Stimulated activated CD8-positive, alpha-beta memory T cell treated with anti-CD3 and anti-CD28 coated beads, Interleukin-4, amount 100 ng/mL, for 1 hour (primary cell): ENCODE data around the gene UQCR10.
A peak's percentile ranks its signal among the peaks of the same experiment; 100 is the strongest.

Source experiments
- DNase-seq, 2 donors: peaks; one replicate each; pipeline ENCODE4 v3.0.0-alpha.2; 2020; ENCODE audit warnings: low read depth in 2 of 2, low spot score in 1 of 2

Gene UQCR10

DNA sequence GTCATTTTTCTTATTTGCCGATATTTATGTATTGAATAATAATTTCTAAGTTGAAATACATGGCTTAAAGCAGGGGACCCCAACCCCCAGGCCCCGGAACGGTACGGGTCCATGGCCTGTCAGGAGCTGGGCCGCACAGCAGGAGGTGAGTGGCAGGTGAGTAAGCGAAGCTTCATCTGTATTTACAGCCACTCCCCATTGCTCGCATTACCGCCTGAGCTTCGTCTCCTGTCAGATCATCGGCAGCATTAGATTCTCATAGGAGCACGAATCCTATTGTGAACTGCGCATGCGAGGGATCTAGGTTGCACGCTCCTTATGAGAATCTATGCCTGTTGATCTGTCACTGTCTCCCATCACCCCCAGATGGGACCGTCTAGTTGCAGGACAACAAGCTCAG, 4.9 kb upstream of the UQCR10 start:
- DNase-seq, result no peak

DNA sequence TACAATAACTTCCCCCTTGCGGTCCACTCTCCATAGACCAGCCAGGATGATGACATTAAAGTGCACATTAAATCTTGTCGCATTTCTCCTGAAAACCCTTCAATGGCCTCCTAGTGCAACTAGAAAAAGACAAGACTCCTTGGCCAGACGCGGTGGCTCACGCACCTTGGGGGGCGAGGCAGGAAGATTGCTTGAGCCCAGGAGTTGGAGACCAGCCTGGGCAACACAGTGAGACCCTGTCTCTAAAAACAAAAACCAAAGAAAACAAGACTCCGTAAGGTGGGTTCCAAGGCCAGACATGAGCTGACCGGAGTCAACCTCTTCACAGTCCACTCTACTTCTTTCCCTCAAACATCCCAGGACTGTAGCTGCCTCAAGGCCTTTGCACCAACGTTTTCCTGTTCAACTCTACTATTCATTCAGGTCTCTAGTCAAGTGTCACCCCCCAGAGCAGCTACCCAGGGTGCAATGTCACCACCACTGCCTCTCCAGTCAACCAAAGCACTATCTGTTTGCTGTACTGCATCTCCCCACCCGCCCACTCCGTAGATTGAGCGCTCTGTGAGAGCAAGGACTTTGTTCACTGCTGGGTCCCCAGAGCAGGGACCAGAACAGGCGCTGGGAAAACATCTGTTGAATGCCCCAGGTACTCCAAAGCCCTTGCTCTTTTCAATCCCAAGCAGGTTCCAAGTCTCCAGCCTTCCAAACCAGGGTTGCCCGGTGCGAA, 1.1 kb upstream of the UQCR10 start:
- no peak for DNase-seq

DNA sequence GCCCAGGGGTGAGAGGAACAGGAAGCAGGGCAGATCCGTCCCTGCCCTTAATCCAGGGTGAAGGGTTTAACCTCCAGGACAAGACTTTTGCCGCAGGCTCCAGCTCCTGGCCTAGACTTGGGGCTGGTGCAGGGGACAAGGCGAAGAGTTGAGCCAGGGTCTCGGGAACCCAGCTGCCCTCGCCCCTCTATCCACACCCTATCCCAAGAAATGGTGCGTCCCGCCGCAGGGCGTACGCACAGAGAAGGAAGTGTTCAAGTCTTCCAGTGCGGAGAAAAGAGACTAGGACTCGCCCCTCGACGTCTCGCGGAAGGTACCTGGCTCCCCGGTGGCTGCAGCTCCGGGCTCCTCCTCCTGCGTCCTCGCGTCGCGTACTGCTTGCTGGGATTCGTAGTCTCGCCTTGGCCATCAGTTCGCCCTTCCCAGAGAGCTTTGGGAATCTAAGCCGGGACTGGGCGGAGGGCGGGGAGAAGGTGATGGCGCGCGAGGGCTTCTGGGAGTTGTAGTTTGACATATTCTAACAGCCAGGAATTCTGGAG, 468 bp upstream of the UQCR10 start, which contains the start of gene ZMAT5:
TSS of gene ZMAT5 (minus strand) at position 376 of the 539 bp plus-strand sequence. CDS start 18,463 bp downstream, outside the sequence.
- DNase-seq, result peak; percentile 66 to 84

DNA sequence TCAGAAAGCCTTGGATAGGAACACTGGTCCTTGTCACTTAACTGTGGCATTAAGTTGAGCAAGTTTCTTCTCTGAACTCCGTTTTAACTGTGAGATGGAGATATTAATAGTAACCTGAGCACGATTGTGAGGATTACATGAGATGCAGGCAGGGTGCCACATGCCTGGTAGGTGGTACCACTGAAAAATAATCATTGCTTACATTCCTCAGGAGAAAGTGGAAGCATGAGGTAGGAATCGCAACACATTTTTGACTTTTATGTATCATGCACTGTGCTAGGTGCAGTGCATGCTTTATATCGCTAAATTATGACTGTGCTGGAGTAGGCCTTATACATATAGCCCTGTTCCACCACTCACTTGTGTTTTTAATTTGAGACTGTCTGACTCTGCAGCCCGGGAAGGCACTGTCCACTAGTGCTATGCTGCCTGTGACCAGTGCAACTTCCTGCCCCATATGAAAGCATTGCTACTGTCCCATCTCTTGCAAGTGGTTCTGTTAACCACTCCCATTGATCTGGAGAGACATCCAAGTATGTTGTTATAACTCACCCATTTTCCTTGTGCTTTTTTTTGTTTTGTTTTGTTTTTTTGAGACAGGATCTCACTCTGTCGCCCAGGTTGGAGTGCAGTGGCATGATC, 1.0 kb downstream of the UQCR10 start:
- no peak for DNase-seq

DNA sequence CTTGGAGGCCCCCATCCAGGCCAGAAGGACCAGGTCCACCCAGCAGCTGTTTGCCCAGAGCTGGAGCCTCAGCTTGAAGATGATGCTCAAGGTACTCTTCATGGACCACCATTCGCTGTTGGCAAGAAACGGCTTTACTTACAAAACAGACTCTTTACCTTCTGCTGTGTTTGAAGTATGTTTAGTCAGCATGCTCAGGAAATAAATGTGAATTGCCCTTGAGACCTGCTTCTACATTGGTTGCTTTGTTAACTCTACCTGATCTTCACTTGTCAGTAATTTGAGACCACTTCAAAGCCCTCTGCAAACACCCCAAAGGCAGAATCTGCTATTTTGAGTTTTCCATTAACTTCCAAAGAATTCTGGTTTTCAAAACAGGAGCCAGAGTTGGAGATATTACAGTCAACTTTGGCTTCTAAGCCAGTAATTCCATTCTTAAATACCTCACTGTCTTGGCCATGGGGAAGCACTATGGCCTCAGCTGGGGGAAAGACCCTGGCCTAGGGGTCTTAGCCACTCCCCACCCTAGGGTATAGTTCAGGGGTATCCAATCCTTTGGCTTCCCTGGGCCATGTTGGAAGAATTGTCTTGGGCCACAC, 2.7 kb downstream of the UQCR10 start:
- no peak for DNase-seq

DNA sequence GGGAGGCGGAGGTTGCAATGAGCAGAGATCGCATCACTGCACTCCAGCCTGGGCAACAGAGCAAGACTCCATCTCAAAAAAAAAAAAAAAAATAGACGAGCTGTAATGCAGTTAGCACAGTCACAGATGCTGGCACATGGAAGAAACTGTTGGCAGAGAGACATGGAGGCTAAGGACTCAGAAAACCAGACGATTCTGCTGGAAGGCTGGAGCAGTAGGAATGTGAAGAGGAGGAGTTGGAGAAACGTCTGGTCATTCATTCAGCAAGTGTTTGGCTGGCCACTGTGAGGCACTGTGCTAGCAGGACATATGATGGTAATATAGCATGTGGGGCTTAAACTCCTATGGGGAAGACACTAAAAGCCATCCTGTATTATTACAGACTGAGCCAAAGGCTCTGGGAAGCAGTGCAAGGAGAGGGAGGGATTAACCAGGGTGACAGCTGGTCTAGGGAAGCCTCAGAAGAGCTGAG, 5.0 kb downstream of the UQCR10 start:
- no peak for DNase-seq

DNA sequence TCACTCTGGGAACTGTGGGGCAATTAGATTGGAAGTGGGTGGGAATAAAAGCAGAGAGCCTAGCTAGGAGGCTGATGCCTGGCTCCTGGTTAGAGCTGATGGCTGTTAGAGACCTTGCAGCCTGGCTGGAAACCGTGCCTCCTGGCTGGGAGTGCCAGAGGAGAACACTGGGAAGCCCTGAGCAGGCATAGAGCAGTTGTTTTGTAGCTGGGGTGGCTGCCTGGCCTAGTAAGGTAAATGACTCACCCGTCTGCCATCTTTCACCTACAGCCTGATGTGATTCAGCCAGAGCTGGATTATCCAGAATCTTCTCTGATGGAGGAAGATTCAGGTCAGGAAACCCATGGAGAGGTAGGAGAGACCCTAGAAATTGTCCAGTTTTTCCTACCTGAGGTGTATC, 6.1 kb downstream of the UQCR10 start:
- no peak for DNase-seq

DNA sequence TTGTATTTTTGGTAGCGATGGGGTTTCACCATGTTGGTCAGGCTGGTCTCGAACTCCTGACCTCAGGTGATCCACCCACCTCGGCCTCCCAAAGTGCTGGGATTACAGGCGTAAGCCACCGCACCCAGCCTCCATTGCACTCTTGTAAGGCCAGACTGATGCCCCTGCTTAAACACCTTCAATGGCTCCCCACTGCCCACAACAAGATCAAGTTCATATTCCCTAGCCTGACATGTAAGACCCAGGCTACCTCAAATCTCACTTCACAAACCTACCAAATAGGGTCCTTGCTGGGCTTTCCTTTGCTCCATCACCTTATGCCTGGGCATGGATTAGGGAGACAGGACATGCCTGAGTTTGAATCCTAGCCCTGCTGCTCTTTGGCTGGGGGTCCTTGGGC, 13.1 kb downstream of the UQCR10 start:
- DNase-seq, result no peak

DNA sequence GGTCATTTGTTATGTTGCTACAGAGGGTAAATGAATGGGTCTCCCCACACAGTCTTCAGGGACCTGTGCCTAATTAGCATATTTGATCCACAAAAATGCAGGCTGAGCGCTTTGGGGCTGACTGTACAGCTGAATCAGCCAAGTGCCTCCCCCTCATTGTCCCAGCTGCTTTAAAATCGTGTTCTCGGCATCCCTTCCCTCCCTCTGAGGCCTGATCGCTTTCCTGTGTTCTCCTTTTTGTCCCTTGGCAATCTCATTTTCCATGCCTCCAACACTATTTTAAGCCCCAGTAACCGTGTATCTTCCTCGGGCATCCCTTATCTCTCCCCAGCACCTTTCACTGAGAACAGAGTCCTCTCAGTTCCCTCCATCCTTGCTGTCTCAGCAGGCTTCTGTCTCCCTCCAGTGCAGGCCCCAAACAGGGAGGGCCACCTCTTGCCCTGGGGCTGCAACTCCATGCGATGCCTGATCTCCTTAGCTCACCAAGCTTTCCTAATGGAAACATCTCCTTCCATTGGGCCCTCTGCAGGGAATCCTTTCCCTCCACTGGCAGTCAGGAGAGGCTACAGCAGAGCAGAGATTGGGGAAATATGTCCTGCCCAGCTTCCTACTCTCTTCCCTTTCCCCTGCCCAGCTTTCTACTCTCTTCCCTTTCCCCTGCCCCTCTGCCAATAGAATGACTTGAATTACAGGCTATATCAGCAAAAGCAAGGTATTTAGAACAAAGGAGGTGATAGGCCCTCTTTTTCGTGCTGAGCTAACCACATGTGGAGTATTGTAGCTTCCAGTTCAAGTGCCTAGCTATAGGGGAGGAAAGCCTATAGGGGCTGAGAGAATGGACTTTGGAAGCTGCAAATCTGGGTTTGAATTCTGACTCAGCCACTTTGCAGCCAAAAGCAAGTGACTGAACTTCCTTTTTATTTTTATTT, 13.8 kb downstream of the UQCR10 start:
- no peak for DNase-seq

DNA sequence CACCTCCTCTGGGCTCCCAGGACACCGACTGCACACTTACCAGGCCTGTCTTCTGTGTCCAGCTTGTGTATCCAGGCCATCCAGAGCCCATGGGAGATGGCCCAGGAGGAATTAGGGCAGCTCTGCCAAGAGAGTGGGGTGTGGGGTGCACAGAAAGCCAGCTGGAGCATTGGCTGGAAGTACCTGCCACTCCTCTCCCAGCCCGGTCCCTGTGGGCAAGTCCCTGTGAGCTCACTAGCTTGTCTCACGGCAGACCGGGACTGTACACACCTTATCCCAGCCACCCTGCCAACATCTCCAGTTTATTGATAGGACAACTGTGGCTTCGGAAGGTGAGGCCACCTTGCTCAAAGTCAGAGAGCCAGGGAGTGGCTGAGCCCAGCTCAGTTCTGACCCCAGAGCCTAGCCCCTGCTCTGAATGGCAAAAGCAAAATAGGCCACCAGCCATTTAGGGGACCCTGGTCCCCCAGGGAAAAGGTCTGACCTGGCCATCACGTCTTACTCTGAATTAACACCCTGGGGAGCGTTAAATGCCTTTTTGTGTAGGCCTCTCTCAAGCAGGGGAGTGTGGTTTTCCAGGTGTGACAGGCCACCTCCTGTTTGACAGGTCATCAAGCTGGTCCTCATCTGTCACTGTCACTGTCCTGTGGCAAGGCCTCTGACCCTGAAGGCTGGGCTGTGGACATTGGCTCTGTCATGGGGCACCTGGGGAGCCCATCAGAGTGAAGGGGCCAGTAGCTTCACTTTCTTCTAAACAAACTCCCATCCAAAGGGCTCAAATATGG, 15.1 kb downstream of the UQCR10 start:
- no peak for DNase-seq

DNA sequence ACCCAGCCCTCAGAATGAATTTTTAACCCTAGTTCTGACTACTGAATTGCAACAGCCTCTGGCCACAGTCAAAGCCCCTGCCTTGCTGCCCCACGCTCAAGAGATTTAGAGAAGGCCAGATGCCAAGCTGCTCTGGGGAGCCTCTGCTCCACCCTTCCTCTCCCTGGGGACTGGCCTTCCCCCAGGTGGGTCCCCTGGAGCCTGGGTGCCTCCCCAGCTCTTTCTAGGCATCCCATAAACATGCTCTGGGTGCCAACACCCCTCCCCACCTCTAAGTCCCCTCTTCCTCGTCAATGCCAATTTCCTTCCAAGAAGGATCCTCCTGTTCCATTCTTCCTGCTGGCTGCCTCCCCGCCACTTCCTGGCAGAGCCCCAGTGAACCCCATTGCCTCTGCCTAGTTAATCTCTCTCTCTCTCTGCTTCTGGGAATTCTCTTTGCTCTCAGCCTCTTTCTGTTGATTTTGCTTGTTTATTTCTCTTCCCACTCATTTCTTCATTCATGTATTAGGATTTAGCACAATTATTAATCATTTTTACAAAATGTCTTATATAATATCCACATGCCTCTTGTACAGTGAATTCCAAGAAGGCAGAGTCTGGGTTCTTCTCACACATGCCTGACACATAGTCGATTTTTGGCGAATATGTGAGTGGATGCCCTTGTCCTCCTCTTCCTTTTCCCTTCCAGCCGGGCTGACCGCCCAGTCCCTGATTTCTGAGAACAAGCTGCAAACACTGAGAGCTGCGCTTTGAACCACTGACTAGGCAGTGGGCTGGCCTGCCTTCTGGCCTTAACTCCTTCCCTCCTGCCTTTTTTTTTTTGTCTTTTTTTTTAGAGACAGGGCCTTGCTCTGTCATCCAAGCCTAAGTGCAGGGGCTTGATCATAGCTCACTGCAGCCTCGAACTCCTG, 17.5 kb downstream of the UQCR10 start:
- DNase-seq, result no peak

DNA sequence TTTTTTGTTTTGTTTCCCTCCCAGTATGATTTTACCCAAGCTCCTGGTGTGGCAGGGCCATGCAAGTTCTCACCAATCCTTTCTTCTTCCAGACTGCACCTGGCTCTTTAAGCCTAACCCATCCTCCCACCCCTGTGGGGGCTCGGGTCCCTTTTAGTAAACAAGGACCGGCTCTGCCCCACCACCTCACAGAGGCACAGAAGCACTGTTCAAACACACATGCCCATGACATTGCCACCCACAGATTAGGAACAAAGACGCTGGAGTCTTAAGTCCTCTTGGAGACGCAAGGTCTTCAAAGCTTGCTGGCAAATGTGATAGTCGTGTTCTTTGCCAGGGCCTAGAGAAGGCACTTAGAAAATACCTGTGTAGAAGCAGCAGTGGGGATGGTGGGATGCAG, 18.9 kb downstream of the UQCR10 start:
- DNase-seq, result no peak

DNA sequence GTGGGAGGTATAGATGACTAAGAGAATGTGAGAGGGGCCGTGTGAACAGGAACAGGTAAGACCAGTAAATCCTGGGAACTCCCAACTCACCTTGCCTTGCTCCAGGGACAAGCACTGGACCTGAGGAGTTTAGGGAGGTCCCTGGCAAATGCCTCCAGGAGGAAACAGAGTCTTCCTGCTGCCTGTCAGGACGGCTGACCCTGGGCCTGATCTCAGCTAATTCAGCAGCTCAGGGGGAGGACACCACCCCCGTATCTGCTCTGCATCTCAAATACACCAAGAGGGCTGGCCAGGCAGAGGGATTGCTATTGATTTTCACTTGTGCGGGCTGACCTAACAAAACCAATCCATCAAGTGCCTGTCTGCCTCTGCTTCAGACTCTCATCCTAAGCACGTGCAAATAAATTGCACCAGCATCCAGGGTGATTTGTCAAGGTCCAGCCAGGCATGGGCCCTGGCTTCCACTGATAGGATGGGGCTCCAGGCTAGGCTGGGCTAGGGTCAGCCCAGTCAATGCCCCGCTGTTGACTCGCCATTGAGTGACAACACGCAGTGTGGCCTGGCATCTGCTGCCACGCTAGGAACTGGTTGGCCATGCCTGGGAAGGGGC, 20.3 kb downstream of the UQCR10 start:
- DNase-seq, result no peak

DNA sequence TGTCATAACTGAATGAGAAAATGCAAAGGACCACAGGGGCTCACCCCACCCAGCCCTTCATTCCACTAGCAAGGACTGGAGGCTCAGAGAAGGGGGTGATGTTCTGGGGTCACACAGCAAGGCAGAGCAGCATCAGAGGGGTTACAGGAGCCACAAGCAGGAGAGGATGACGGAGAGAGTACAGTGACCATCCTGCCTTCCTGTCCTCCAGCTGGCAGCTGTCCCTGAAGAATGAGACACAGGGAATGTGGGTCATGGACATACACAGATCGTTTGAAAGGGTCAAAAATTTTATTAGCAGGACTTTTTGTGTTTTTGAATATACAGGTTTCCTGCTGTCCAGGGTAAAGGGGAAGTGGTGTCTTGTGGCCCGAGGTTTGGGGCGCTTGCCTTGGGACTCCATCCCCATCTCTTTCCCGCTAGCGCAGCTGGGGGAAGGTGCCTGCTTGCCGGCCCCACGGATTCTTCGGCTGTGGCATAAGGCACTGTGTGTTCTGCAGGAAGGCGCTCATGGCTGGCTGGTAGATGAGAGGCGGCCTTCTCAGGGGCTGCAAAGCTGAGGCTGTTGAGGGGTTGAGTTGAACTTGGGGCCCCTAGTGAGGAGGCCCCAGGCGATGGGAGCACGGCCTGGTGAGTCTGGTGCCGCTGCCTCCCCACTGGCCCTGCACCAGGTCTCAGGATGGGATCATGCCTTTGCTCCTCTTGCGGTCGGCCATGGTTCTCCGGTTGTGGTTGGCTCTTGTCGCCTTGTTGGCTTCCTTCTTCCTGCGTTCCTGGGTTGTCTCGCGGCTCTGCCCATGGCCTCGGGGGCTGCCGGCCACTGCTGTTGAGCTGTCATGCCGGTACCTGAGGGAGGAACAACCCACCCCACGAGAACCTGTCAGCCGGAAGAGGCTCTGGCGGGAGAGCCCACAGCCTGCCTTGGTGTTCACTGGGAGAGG, 21.4 kb downstream of the UQCR10 start:
- no peak for DNase-seq

DNA sequence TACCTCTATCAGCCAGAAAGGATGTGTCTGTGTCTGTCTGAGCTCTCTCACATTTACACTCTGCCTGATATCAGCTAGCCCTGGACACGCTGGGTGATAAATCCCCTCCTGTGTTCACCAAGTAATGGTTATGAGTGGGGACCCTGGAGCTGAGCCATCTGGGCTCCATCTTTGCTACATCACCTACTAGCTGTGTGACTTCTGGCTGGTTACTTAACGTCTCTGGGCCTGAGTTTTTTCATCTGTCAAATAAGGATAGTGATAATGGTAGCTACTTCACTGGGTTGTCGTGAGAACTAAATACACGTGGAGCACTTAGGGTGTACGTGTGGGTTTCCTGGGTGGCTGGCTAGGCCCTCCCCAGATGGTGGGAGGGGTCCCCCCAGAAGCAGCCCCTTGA, 22.9 kb downstream of the UQCR10 start:
- no peak for DNase-seq

DNA sequence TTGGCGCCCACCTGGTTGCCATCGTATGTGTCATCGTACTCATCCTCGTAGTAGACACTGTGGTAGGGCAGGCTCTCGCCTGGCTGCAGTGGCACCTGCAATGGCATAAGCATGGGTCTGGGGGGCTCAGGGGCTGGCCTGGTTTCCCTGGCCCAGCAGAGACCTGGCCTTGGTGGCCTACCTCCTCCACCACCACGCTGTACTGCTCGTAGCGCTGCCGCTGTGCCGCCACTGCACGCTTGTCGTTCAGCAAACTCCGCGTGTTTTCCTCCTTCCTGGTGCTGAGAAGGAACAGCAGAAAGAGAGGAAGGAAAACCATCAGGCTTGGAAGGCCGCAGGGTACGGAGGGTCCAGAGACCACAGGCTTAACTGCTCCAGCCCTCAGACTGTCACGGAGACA, 26.2 kb downstream of the UQCR10 start:
- DNase-seq, result no peak

DNA sequence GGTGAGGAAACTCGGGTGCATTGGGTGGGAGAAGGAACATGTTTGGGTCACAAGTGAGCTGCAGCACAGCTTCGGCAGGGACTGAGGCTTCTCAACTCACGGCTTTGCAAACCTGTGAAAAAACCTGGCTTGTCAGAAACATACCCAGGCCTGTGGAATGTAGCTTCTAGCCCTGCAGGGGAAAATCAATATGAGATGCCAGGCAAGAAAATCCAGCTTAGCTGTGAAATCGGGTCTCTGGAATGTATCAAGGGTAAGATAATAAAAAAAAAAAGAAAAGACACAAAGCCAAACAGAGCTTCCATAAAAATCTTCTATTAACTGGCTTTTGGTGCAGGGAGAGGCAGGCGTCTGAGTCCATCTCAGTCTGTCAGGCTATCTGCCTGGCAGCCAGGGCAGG, 28.5 kb downstream of the UQCR10 start:
- no peak for DNase-seq

DNA sequence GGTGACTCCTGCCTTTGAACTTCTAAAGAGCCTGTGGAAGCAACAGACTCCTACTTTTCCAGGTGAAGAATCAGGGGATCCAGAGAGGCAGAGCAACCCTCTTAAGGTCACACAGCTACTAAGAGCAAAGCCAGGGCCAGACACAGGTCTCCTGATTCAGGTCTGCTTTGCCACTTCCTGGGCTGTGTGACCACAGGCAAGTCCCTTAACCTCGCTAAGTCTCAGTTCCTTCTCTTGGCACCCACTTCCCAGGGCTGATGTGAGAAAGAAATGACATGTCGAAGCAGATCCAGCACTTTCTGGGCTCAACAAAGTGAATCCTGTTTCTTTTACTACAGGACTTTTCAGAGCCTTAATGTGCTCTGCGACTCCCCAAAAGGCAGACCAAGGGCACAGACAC, 30.2 kb downstream of the UQCR10 start:
- no peak for DNase-seq
